Hepatocyte (in vitro differentiated cells): ENCODE data around the gene TMPRSS6. TPM values are rescaled to one million over a fixed set of nuclear protein-coding genes. Genes with fewer than 3 reads are reported as not detected.
A peak's percentile ranks its signal among the peaks of the same experiment; 100 is the strongest.

Source experiments
- DNase-seq: peaks from one replicate; pipeline ENCODE4 v3.0.0-alpha.2; 2016; ENCODE audit warnings: low spot score
- H2AFZ ChIP-seq: fragments of 200-600 bp; sonication (generic); 2 replicates; pipeline ENCODE4 v1.6.0; 2016; ENCODE audit warnings: antibody characterized with exemption, mild to moderate bottlenecking
- H3K27ac ChIP-seq: fragments of 200-600 bp; sonication (generic); 2 replicates; pipeline ENCODE4 v1.5.1; 2016; ENCODE audit warnings: mild to moderate bottlenecking
- H3K27me3 ChIP-seq: fragments of 200-600 bp; sonication (generic); 2 replicates; pipeline ENCODE4 v1.6.1; 2016
- H3K36me3 ChIP-seq: fragments of 200-600 bp; sonication (generic); replicated peaks from 2 replicates; pipeline ENCODE4 v1.5.1; 2016; ENCODE audit warnings: low read depth; ENCODE audit not compliant: insufficient read depth
- H3K4me1 ChIP-seq: fragments of 200-600 bp; sonication (generic); 2 replicates; pipeline ENCODE4 v1.5.1; 2016; ENCODE audit warnings: mild to moderate bottlenecking, moderate library complexity; ENCODE audit not compliant: insufficient read depth
- H3K4me2 ChIP-seq: fragments of 200-600 bp; sonication (generic); 2 replicates; pipeline ENCODE4 v1.6.0; 2016
- H3K4me3 ChIP-seq: fragments of 200-600 bp; sonication (generic); 2 replicates; pipeline ENCODE4 v1.5.1; 2016; ENCODE audit warnings: mild to moderate bottlenecking
- H3K79me2 ChIP-seq: fragments of 200-600 bp; sonication (generic); 2 replicates; pipeline ENCODE4 v1.6.0; 2017; ENCODE audit warnings: mild to moderate bottlenecking
- H3K9me2 ChIP-seq: fragments of 200-600 bp; sonication (generic); replicated peaks from 2 replicates; pipeline ENCODE4 v1.6.0; 2017; ENCODE audit warnings: mild to moderate bottlenecking; ENCODE audit not compliant: insufficient read depth
- H3K9me3 ChIP-seq: fragments of 200-600 bp; sonication (generic); 2 replicates; pipeline ENCODE4 v1.5.1; 2016; ENCODE audit warnings: low read depth, mild to moderate bottlenecking
- H4K20me1 ChIP-seq: fragments of 200-600 bp; sonication (generic); 2 replicates; pipeline ENCODE4 v1.6.0; 2016; ENCODE audit warnings: mild to moderate bottlenecking; ENCODE audit not compliant: insufficient read depth, poor library complexity, severe bottlenecking
- CTCF ChIP-seq: fragments of 200-600 bp; sonication (generic); IDR thresholded peaks from 2 replicates; pipeline ENCODE4 v1.5.1; 2016; ENCODE audit warnings: antibody characterized with exemption, mild to moderate bottlenecking; ENCODE audit not compliant: poor library complexity
- EZH2 ChIP-seq: fragments of 200-600 bp; sonication (generic); IDR thresholded peaks from 2 replicates; pipeline ENCODE4 v1.6.1; 2016; ENCODE audit warnings: antibody characterized with exemption, mild to moderate bottlenecking, borderline replicate concordance
- EZH2phosphoT487 ChIP-seq: fragments of 200-600 bp; sonication (generic); IDR thresholded peaks from one replicate; pipeline ENCODE4 v1.6.1; 2018; ENCODE audit warnings: antibody characterized with exemption, mild to moderate bottlenecking, low read depth, moderate library complexity; ENCODE audit not compliant: unreplicated experiment, severe bottlenecking
- WGBS: methylation state at CpG from one replicate; pipeline ENCODE4 v1.1.6; 2016; ENCODE audit warnings: low lambda C conversion rate; ENCODE audit errors: missing lambda C conversion rate; 5-methylcytosine and 5-hydroxymethylcytosine counted together
- polyA plus RNA-seq: library from polyadenylated mRNA; unstranded; fragments of >200 nt; fragmentation: Nextera tagmentation; extraction: Ambion mirVana; gene quantifications from 2 replicates; pipeline ENCODE4 v1.2.1, GENCODE V29; 2016
- total RNA-seq: library from RNA; depleted of rRNA; stranded (reverse); fragments of >200 nt; gene quantifications from 2 replicates; pipeline ENCODE4 v1.2.3, GENCODE V29; 2014

Gene TMPRSS6
- total and polyA plus RNA-seq, 2 experiments from 2014 or later: 34.4 to 49.8 TPM

- Histone ChIP-seq H4K20me1 (no peaks in the 10 kb centered on the region), H3K27ac (peak overlapping the region; percentile 84), H3K4me1 (peaks cover 4% of the 10 kb centered on the region), H3K79me2 (no peaks in the 10 kb centered on the region), H3K9me2 (no peaks in the 10 kb centered on the region), H3K36me3 (no peaks in the 10 kb centered on the region), H3K4me2 (peak overlapping the region; percentile 54), H3K4me3 (no peak overlapping the region), H3K9me3 (no peaks in the 10 kb centered on the region), H3K27me3 (no peaks in the 10 kb centered on the region), H2AFZ (no peak overlapping the region)
- WGBS: 54% methylated on average over 17 of the region's 17 CpGs
- TF ChIP-seq CTCF: peak; percentile 63
- TF ChIP-seq EZH2: no peak
- DNase-seq: peak; percentile 86
Measured at GRCh38 chr22:37043828-37044538, 65.5 kb downstream of the TMPRSS6 start.

GRCh38 chr22:37043209-37043827, 66.2 kb downstream of the TMPRSS6 start:
- no peaks in the 10 kb centered on the region for H3K9me3 ChIP-seq
- WGBS: 74% methylated on average over 7 of the region's 7 CpGs
- no peaks in the 10 kb centered on the region for H3K79me2 ChIP-seq
- no peaks in the 10 kb centered on the region for H3K9me2 ChIP-seq
- no peak overlapping the region for H3K4me3 ChIP-seq
- no peak for TF ChIP-seq CTCF
- no peak for TF ChIP-seq EZH2phosphoT487
- no peak for TF ChIP-seq EZH2
- H3K36me3 ChIP-seq: no peaks in the 10 kb centered on the region
- no peak overlapping the region for H2AFZ ChIP-seq
- peak overlapping the region; percentile 84 for H3K27ac ChIP-seq
- DNase-seq: no peak
- no peaks in the 10 kb centered on the region for H3K27me3 ChIP-seq
- no peaks in the 10 kb centered on the region for H4K20me1 ChIP-seq
- peak overlapping the region; percentile 54 for H3K4me2 ChIP-seq
- H3K4me1 ChIP-seq: peaks cover 4% of the 10 kb centered on the region

- H3K27me3 ChIP-seq: no peaks in the 10 kb centered on the region
- no peaks in the 10 kb centered on the region for H3K9me2 ChIP-seq
- H3K4me3 ChIP-seq: no peak overlapping the region
- no peaks in the 10 kb centered on the region for H3K36me3 ChIP-seq
- 78% methylated on average over 2 of the region's 2 CpGs for WGBS
- TF ChIP-seq EZH2phosphoT487 (no peak), CTCF (no peak), EZH2 (no peak)
- no peaks in the 10 kb centered on the region for H3K79me2 ChIP-seq
- no peaks in the 10 kb centered on the region for H3K9me3 ChIP-seq
- H3K4me1 ChIP-seq: peaks cover 10% of the 10 kb centered on the region
- H3K27ac ChIP-seq: no peak overlapping the region
- no peaks in the 10 kb centered on the region for H4K20me1 ChIP-seq
- no peak for DNase-seq
- no peak overlapping the region for H3K4me2 ChIP-seq
- no peak overlapping the region for H2AFZ ChIP-seq
Measured at GRCh38 chr22:37039466-37039865, 70.0 kb downstream of the TMPRSS6 start.
